ENCODE results near the gene CDK5.
A peak's percentile ranks its signal among the peaks of the same experiment; 100 is the strongest.

The CDK5 gene

DNA sequence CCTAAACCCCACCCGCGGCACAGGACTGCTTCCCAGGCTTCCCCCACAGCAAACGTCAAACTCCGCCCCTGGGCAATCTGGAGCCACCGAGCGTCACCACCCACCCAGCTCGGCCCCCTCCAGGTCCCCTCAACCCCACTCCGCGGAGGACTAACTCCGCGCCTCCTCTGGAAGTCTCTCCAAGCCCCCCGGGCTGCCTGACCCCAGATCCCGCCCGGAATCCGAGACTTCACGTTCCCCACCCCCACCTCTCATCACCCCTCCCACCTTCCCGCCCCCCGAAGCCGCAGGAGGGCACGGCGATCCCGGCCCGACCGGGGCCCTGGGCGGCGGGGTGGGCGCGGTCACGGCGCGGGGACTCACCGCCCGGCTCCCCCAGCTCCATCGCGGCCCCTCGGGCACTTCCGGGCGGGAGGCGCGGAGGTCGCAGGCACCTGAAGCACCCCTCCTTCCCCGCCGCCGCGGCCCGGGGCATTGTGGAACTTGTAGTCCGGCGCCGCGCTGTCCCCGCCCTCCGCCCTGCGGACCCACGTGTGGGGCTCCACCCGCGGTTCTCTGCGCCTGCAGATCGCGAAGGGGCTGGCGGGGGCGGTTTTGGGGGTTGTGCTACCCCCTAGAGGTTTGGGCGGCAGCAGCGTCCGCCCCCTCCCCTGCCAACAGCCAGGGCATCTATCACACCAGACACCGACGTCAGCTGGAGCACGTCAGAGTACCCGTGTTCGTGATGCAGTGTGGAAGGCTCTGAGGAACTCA is 25.6 kb upstream of the CDK5 start, which contains the start of gene TMUB1:
TMUB1 (minus strand) TSS at position 423 of the 753 bp plus-strand sequence. CDS start 930 bp downstream, outside the sequence.
- TF ChIP-seq FOXP2 (optimal IDR thresholded peaks at IDR 0.05; ENCODE audit: borderline replicate concordance, extremely low read depth, extremely low read length, insufficient read depth) (no peak), POLR2AphosphoS5 (IDR thresholded peaks at IDR 0.05; ENCODE audit: low read depth, low read length) (peak; percentile 28; the same call in 1 of the 2 replicates)

DNA sequence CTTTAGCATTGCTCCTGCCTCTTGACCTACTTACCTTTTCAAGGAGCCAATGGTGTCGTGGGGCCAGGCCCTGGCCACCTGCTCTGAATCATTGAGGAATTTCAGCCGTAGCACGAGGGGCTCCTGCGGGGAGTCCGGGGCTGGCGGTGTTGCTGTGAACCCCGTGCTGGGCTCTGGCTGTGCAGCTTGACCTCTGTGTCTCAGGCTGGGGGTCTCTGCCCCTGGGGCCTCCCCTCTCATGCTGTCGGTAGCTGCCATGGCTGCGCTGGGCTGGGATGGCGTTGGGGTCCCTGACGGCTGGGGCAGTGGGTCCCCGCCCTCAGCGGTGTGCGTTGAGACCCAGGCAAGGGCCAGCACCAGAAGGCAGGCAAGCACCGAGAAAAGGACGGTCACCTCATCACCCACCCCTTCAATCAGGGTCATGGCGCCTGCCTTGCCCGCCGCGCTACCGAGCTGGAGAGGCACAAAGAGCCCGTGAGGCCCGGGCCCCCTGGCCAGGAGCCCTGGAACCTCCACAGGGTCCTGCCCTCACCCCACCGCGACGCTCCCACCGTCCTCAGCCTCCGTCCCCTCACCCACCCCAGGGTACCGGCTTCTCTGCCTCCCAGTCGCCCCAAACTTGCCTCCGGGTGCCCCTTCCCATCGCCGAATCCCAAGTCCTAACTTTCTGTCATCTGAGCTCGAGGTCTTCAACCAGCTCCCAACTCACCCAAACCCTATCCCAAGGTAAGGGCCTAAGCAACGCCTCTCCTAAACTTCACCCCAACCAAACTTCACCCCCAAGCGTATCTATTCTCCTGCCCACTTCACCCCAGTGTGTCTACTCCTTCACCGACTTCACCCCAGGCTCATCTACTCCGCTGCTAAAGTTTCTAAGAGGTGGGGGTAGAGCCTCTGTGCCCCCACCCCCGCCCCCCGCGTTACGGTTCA is 24.7 kb upstream of the CDK5 start:
- TF ChIP-seq POLR2AphosphoS5 (IDR thresholded peaks at IDR 0.05; ENCODE audit: low read depth, low read length) (0 out of 2 replicates have a peak, but pooled peaks have one; percentile 19), TAF1 (IDR thresholded peaks at IDR 0.05; ENCODE audit: borderline replicate concordance, insufficient read depth, low read length) (no peak), FOXP2 (optimal IDR thresholded peaks at IDR 0.05; ENCODE audit: borderline replicate concordance, extremely low read depth, extremely low read length, insufficient read depth) (no peak), SIN3A (IDR thresholded peaks at IDR 0.05; ENCODE audit: borderline replicate concordance, insufficient read depth, low read length) (no peak)
- TF ChIP-seq, protein P1, sequence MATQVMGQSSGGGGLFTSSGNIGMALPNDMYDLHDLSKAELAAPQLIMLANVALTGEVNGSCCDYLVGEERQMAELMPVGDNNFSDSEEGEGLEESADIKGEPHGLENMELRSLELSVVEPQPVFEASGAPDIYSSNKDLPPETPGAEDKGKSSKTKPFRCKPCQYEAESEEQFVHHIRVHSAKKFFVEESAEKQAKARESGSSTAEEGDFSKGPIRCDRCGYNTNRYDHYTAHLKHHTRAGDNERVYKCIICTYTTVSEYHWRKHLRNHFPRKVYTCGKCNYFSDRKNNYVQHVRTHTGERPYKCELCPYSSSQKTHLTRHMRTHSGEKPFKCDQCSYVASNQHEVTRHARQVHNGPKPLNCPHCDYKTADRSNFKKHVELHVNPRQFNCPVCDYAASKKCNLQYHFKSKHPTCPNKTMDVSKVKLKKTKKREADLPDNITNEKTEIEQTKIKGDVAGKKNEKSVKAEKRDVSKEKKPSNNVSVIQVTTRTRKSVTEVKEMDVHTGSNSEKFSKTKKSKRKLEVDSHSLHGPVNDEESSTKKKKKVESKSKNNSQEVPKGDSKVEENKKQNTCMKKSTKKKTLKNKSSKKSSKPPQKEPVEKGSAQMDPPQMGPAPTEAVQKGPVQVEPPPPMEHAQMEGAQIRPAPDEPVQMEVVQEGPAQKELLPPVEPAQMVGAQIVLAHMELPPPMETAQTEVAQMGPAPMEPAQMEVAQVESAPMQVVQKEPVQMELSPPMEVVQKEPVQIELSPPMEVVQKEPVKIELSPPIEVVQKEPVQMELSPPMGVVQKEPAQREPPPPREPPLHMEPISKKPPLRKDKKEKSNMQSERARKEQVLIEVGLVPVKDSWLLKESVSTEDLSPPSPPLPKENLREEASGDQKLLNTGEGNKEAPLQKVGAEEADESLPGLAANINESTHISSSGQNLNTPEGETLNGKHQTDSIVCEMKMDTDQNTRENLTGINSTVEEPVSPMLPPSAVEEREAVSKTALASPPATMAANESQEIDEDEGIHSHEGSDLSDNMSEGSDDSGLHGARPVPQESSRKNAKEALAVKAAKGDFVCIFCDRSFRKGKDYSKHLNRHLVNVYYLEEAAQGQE (IDR thresholded peaks at IDR 0.05; ENCODE audit: insufficient read depth in 1 of 2, low read depth in 2 of 2, low read length in 2 of 2): no peak

DNA sequence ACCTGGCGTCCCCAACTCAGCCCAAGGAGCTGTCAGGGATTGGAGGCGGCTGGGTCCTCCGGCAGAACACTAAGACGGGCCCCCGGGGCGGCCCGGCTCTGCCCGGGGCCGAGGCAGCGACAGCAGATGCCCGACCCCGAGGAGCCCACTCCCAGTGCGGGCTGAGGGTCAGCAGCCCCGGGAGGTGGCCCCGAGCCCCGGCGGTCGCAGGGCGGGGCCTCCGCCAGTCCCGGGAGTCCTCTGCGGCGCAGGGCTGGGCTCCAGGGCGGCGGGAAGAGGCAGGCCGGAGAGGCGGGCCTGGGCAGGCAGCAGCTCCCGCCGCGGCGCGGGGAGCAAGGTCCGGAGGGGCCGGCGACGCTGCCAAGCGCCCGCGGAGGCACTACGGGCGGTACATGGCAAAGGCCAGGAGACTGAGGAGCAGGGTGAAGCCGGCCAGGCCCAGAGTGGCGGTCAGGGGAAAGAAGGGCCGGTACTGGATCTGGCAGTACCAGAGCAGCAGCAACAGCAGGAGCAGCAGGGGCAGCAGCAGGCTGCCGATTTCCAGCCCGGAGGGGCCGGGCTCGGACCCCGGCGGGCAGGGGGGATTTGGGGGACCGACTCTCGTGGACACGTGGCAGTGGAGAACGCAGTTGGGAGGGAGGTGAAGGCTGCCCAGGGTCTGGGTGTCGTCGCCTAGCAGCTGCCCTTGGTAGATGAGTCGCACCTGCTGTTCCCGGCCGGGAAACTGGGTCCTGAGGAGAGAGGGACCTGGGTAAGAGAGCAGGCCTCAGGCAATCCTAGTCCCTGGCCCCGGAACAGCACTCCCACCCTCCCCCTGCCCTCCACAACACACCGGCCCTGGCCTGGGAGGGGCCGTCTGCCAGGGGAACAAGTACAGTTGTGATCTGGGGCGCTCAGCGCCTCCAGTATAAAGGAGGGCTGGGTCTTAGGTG is 23.7 kb upstream of the CDK5 start:
- TF ChIP-seq POLR2AphosphoS5 (IDR thresholded peaks at IDR 0.05; ENCODE audit: low read depth, low read length) (no peak), SIN3A (IDR thresholded peaks at IDR 0.05; ENCODE audit: borderline replicate concordance, insufficient read depth, low read length) (no peak), FOXP2 (optimal IDR thresholded peaks at IDR 0.05; ENCODE audit: borderline replicate concordance, extremely low read depth, extremely low read length, insufficient read depth) (no peak), TAF1 (IDR thresholded peaks at IDR 0.05; ENCODE audit: borderline replicate concordance, insufficient read depth, low read length) (no peak)
- TF ChIP-seq, protein P1 (IDR thresholded peaks at IDR 0.05; ENCODE audit: insufficient read depth in 1 of 2, low read depth in 2 of 2, low read length in 2 of 2): no peak

DNA sequence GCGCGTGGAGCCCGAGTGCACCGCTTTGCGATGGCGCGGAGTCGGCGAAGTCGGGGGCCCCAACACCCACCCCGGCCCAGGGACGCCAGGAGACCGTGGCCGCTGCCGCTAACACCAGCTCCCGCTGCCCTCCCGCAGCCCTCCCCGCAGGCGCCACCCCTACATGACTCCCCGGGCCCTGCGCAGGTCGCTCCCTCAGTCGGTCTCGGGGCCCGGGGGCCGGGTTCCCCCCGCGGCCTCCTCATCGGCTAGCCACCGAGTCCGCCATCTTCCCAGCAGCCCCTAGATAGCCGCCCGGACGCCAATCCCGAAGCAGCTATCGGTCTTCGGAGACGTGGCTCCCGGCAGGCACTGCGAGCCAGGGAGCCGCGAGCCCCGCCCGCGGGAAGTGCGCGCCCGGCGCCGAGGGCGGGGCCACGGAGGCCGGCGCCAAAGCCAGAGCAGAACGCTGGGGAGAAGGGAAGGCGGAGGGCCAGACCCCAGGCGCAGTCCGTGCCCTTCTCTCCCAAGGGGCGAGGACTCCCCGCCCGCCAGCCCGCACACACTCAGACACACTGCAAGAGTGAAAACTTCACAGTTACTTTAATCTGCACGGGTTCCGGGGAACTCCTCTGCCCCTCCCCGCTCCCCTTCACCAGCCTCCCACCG is 22.9 kb upstream of the CDK5 start, which contains the start of gene FASTK:
FASTK (minus strand) TSS at position 288 of the 648 bp plus-strand sequence; CDS start at position 245, 43 bp downstream.
- TF ChIP-seq POLR2AphosphoS5 (IDR thresholded peaks at IDR 0.05; ENCODE audit: low read depth, low read length): peak; percentile 84
- TF ChIP-seq TAF1 (IDR thresholded peaks at IDR 0.05; ENCODE audit: borderline replicate concordance, insufficient read depth, low read length): peak; percentile 90; the same call in 1 of the 2 replicates
- TF ChIP-seq, protein P1 (IDR thresholded peaks at IDR 0.05; ENCODE audit: insufficient read depth in 1 of 2, low read depth in 2 of 2, low read length in 2 of 2): no peak
- TF ChIP-seq FOXP2 (optimal IDR thresholded peaks at IDR 0.05; ENCODE audit: borderline replicate concordance, extremely low read depth, extremely low read length, insufficient read depth): no peak
- no peak; the same call in 1 of the 2 replicates for TF ChIP-seq SIN3A (IDR thresholded peaks at IDR 0.05; ENCODE audit: borderline replicate concordance, insufficient read depth, low read length)
